Epidermal melanocyte (primary cell): ENCODE results near the gene TMEM132C.

Experiments
- DNase-seq: peaks from one replicate; pipeline ENCODE4 v3.0.0; 2011; ENCODE audit warnings: low spot score; ENCODE audit not compliant: insufficient read length

Gene TMEM132C

DNA sequence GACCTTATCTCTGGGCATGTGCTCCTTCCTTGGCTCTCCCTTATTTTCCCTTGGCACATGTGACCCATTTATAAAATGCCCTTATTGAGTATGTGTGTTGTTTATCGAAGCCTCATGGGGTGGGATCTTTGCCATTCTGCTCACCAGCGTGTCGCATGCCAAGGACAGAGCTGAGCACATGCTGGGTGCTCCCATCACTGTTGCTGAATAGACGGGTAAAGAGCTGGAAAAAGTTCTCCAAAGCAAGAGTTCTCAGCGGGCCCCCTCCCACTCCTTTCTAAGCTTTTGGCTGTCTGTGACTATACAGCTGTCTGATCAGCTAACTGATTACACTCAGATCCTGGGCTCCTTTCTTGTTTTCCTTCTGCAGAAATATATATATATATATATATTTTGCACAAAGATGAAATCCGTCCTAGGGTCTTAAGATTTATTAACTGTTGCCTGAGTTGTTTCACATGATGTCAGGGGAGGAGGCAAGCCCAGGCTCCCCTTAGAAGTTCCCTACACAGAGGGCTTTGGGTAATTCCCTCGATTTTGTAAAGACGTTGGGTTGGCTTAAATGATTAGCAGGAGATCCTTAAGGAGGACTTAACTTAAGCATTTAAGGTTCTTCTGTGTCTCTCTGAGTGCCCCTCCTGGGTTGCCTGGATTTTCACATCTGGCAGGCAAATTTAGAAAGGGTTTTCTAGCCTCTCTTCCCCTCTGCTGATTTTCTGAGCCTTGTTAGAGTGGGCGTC lies 71.6 kb downstream of the TMEM132C start:
- DNase-seq: no peak

DNA sequence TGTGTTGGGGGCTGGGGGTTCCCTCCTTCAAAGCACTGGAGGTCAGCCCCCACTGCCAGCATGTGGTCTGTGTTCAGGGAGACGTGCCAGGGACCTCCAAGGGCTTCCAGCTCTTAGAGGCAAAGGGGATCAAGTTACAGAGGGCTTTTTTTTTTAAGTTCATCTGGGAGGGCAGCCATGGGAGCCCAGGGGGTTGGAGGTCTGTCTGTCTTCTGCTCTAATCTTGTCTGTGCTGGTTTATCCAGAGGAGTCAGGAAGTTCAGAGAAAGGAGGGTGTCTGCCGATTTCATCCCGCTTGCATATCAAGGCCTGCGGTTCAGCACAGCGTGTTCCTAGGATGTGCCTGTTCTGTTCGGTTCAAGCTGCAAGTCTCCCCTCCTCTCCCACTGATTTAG lies 72.2 kb downstream of the TMEM132C start:
- no peak for DNase-seq

DNA sequence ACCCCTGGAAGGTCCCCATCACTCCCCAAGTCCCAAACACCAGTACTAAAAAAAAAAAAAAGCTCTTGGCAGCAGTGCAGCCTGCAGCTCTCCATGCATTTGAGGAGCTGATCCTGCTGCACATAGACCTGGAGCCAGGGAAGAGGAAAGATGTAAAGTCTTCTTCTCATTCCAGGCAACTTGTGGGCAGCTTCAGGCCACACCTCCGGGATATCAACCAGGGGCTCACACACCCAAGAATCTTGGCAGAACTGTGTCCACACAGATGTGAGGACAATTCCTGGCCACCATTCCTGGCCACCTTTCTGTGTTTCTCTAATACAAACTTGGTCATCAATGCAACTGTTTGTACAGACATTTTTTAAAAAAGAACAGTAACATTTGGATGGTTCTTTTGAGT lies 72.7 kb downstream of the TMEM132C start:
- DNase-seq: no peak

DNA sequence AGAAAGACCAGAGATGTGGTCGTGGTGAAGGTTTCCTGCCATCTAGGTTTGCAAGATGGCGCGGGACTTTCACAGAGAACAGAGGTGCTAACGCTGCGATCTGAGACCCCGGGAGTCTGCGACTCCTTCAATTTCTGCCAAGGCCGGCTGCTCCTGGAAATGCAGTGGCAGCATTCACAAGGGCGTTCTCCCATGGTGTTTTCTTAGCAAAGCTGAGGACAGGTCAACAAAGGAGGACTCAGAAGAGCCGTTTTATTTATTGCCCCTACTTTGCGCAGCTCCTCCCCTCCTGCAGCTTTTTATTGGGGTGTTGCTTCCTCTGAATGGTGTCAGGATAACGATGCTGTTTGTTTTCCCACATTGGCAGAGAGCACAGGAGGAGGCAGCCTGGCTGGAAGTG lies 86.3 kb downstream of the TMEM132C start:
- DNase-seq: no peak

DNA sequence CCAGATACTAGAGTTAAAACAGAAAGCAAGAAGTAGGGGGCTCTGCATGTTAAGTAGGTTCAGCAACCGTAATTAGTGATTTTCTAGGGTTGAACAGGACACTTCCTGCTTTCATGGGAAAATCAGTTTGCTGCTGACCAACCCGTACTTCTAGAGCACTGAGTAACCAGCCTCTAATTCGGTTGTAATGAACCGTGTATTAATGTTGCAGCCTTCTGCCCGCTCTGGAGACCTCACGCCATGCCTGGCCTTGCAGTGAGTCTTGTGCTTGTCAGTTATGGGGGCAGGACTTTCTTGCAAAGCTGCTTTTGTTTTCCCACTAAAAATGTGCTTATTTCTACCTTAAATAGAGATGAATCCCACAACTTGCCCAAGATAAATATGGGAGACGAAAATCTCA lies 89.6 kb downstream of the TMEM132C start:
- no peak for DNase-seq

DNA sequence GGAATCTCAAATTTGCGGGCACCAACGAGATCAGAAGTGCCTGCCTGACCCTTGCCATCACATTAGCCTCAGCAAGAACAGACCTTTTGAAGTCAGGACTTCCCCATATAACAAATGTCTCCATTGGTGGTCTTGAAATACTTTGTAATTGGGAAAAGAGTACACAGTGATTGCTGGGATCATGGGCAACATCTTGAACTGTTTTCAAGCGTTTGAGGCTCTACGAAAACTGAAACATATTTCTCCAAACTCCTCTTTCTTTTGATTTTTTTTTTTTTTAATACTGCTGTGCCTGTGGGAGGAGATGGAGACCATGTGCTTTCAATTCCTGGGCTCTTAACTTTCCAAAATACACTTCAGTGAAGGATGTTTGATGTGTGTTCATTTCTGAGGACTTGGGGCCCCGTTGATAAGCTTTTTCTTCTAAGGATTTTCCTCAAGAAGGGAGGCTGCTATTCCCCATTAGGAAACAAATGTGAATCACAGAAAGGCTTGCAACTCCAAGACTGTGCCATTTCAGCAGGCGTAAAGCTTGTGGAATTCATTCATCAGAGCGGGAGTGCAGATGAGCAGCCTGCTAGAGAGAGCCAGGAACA lies 94.5 kb downstream of the TMEM132C start:
- DNase-seq: no peak

DNA sequence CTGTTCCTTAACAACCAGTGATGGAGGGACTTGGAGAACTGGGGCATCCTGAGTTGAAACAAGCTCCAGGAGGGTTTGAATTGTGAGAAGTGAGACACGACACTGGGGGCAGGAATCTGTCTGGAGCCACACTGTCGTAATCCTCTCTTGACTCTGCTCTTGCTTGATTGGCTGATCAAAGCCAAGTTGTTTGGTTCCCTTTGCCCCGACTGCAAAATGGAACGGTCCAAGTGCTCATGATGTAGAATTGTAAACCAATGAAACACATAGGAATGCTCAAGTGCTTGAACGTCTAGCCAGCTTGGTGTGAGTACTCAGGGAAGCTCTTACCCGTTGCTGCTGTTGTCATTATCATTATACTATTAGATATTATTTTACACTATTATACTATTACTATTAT lies 98.1 kb downstream of the TMEM132C start:
- DNase-seq: no peak

DNA sequence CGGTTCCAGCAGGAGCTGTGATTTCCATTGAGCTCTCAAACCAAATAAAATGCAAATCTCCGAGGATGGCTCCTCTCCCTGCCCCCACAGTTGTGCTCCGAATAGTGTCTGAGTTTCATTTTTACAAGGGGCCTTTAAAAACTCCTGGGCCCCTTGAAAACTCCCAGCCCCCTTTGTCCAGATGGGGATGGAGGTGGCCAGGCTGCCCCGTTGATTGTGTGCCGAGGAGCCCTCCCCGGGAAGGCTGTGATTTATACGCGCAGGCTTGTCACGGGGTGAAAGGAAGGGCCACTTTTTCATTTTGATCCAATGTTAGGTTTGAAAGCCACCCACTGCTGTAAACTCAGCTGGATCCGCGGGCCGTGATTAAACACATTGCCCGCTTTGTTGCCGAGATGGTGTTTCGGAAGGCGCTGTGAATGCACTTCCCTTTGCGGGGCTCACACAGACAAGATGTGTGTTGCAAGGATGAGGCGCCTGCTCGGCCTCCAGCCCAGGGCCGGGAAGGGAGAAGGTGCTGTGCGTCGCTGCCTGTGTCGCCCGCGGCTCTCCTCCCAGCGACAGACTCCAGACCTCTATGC lies 98.8 kb downstream of the TMEM132C start:
- DNase-seq: no peak

DNA sequence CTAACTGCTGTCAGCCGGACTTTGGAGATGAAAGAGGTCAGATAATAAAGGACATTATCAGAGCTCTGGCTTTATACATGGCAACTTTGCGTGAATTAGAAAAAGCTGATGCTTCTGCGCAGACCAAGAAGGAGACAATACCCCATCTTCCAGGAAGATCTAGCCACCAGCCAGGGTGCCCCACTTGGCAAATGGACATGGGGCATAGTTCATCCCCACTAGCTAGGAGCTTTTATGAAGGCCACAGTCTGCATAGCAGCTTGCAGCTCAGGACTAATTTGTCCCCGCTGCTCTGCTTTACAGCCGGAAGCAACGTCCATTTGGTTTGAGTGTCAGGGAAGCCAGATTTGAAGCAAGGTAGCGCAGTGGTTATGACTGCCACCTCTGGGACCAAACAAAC lies 101.0 kb downstream of the TMEM132C start:
- DNase-seq: no peak

DNA sequence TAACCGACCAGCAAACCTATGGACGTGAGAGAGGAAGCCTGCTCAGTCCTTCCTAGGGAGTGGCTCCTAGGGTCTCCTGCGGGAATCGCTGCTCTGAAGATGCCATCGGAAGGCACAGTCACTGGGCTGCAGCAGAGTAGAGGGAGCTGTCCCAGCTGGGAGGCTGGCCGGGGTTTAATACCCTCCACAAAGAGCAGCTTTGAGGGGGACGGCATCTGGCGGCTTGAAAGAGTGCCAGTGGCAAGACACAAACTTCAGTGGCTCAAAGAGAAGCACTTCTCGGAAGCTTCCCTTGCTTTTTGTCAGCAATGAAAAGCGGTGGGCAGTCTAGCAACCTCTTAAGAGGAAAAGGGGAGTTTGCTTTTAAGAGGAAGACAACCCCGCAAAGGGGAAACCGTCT lies 114.6 kb downstream of the TMEM132C start:
- DNase-seq: no peak

DNA sequence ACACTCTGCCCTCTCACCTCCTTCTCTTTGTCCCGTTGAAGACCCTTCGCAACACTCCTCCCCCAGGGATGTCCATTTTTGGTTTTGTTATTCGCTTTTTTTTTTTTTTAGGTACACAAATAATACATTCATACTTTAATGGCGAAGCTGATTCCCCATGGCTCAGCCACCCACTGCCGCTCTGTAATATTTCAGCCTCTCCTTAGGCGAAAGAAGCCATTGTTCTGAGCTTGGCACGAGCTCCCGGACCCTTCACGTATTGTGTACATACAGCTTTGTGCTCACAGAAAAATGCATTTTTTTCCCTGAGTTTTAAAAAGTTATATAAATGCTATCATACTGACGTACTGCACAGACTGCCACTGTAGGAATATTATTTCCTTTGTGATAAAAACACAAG lies 115.0 kb downstream of the TMEM132C start:
- DNase-seq: no peak

DNA sequence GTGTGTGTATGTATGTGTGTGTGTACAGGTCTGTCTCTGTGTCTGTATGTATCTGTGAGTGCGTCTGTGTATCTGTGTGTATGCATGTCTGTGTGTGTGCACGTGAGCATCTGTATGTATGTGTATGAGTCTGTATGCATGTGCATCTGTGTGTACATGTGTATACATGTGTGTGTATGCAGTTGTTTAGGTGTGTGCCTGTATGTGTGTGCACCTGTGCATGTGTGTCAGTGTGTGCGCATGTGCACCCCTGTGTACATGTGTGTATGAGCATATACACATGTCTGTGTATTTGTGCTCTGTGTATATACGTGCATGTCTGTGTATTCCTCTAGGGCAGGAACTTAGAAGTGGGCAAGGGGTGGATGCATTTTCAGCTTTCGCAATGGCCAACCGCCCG lies 116.0 kb downstream of the TMEM132C start:
- DNase-seq: no peak

DNA sequence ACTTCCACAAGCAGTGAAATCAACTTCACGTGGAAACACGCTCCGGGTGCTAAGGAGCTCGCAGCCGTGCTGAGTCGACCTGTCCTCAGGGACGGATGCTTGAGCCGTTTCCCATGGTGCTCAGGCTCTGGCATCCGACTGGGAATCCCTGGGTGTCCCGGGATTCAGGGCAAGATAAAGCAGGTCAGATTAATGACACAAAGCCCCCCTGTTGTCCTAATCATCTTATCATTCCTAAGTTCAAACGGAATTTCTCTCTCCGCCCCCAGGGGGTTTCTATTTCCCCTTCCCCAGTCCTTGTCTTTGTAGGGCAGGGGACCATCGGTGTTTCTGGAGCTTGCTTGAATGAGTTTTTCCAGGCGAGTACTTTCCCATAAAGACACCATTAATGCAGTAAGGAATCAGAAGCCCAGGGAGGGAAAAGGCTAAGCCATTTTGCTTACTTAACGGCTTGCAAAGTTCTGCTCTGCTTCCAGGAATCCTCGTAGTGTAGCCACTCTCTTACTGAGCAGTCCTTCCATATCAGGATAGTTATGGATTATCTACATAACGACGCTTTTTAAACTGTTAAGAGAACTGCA lies 116.5 kb downstream of the TMEM132C start:
- no peak for DNase-seq

DNA sequence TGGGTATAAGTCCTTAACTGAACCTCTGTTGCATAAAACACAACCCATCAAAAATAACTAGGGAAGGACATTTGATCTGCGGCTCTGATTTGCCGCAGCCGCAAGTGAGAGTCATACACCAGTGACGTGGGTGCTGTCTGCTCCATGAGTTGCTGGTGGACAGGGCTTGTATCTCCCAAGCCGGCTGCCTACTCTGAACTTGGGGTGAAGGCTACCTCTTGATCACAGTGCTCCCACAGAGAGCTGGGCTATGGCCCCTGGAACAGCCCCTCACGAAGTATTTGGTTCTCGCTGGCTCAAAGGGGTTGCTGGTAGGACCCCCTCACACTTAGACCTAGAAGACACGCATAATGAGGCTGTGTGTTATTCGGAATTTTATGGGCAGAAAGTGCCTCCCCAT lies 118.8 kb downstream of the TMEM132C start:
- DNase-seq: no peak

DNA sequence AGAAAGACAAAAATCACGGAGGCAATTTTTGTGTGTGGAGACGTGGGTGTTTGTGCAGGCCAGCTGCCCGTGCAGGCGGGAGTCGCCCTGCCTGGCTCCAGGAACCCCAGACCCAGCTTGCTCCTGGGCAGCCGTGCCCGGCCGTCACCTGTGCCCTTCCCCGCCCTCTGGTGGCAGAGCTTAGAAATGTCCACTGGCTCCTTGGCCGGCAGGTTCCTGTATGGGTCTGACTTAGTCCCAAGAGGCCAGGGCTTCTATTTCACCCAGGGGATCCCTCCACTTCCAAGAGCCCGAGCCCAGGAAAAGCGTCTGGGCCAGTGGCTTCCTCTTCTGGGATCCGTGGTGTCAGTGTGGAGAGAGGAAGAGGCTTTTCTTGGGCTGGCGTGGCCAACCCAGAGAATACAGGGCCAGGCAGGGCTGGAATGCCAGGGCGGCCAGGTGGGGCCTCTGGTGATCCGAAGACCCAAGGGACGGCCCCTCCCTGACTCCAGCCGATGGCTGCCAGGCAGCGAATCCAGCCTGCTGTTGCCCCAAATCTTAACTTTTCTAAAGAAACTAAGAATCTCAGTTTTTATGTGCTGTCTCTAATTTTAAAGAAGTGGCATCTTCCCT lies 120.9 kb downstream of the TMEM132C start:
- no peak for DNase-seq

DNA sequence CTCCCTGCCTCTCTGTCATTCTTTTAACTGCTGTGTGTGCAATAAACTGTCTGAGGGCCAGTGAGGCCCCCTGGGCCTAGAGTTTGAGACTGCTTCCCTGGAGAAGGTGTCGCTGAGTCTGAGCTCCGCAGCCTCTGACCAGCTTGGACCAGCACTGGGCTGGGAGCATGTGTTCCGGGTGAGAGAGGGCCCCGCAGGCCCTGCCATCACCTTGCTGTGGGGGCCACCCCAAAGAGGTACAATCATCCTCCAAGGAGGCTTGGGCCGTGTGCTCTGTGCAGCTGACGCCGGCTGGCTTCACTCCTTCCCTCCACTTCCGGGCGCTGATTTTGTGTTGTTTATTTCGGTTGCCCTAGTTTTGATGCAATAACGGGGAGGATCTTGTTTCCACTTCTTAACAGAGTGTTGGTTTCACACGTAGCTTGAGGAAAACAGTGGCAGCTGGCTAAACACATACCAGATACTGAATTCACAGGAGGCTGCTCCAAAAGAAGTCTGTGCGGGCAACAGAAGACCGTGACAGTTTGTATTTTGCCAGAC lies 121.6 kb downstream of the TMEM132C start:
- no peak for DNase-seq

DNA sequence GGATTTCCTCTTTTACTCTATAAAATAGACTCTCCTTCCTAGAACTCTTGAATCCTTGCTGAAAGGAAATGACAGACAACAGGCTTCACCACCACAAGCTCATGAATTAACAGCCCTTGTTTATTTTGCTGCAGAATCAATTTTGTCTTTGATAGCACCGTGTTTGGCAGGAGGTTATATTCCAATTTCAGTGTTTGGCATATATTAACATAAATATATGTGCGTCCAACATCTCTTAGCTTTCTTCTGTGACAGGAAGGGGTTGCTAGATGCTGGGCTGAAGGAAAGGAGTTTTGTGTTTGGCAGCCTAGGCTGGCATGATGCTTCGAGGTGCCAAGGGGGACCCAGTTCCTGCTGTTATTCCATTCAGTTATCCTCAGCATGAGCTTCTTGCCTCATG lies 126.4 kb downstream of the TMEM132C start:
- DNase-seq: no peak

DNA sequence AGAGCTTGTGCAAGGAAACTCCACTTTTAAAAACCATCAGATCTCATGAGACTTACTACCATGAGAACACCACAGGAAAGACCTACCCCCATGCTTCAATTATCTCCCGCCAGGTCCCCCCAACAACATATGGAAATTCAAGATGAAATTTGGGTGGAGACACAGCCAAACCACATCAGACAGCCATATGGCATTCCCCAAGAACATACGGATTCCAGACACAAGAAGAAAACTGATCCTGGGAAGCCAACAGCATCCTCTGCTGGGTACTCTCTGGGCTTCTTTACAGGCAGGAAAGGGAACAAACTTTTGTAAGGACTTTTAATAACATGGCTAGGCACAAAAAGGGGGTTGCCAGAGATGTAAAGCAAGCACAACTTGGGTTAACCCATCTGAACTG lies 127.2 kb downstream of the TMEM132C start:
- no peak for DNase-seq

DNA sequence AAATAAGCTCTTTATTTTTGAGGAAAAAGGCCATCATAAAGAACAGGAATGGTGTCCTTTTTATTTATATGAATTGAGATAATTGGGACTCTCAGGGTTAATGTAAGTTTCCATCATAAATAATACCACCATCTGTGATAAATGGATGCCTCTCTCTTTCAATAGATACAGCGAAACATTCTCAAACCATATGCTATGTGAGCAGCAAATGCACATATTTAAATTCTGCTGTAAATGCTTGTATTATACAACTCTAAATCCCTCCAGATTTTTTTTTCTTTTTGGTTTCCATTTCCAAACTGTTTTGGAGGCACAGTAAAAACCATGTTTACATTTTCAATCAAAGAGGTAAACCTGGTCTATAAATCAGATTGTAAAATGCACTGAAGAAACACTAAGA lies 132.3 kb downstream of the TMEM132C start:
- no peak for DNase-seq

DNA sequence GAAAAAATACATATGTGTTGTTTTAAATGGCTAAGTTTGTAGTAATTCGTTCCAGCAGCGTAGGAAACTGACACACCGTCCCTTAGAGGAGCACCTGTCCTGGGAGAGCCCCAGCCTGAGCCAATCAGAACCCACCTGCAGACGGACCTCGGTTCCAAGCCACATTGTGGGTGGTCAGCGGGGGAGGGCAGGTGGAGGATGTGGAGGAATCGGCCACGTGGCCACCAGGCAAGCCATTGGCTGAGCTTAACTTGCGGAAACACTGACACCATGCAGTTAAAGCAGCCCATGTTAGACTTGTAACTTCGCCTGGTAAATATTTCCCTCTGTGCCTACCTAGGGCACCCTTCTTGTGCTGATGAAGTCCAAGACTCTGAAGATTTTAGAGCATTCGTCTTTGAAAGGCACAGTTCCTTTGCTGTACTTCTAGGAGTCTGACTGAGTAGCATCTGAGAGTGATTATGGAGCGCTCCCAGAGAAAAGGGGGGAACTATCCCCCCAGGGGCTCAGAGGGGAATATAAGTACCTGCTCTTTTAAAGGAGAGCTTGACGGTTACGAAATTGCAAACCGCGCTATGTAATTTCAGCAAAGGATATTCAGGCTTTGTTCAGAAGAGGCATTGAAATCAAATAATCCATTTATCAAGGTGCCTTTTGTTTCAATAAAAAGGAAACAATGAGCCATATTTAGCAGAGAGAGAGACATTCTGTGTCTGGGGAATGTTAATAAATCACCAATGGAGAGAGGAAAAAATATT lies 135.7 kb downstream of the TMEM132C start:
- no peak for DNase-seq

DNA sequence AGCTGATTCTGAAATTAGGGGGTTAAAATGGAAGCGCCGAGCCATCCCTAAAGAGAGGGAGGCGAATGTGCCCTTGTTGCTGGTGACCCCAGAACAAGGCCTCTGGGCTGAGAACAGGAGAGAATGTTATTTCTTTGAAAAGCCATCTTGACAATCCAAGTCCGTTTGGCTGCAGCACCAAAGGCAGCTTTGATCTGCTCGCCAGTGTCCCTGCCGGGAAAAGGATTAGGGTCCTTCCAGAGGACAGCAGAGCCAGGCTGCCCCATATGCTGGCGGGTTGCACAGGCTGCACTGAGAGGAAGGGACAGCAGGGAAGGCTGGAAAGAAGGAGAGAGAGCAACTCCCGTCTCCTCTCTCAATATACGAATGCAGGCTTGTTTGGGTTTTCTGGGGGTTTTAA lies 141.7 kb downstream of the TMEM132C start:
- no peak for DNase-seq
